Activated T-cell treated with anti-CD3 and anti-CD28 coated beads for 4 hours (primary cell): Measurements from ENCODE around the gene TBC1D24.
"Not testable (repeated sequence)": the region's sequence is repeated elsewhere in the genome, so short reads cannot be mapped to it uniquely, and the experiment has no call there.

Experiments used
- DNase-seq: peaks from one replicate; pipeline ENCODE4 v3.0.0-alpha.2; 2020

TBC1D24 gene

DNA sequence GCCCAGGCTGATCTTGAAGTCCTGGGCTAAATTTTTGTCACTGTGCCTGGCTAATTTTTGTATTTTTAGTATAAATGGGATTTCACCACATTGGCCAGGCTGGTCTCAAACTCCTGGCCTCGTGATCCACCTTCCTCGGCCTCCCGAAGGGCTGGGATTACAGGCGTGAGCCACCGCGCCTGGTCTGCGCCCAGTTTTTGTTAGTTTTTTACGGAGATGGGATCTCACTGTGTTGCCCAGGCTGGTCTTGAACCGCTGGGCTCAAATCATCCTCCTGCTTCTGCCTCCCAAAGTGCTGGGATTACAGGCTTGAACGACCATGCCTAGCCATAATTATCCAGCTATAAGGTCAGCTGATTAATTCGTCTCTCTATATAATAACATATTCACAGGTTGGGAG is 59.0 kb downstream of the TBC1D24 start:
- no peak for DNase-seq

- DNase-seq: not testable (repeated sequence)
Observed at GRCh38 chr16:2534335-2534734, 59.4 kb downstream of the TBC1D24 start.

- DNase-seq: no peak
Observed at GRCh38 chr16:2535625-2536013, 60.7 kb downstream of the TBC1D24 start.

GRCh38 chr16:2537451-2538379 is 62.8 kb downstream of the TBC1D24 start, which contains the start of gene PDPK1:
Gene PDPK1, plus strand, starts transcription at chr16:2538021. Its CDS starts 92 bp downstream, at chr16:2538113.
- peak; percentile 86 for DNase-seq

GRCh38 chr16:2539192-2539844 is 64.4 kb downstream of the TBC1D24 start:
- DNase-seq: not testable (repeated sequence)

DNA sequence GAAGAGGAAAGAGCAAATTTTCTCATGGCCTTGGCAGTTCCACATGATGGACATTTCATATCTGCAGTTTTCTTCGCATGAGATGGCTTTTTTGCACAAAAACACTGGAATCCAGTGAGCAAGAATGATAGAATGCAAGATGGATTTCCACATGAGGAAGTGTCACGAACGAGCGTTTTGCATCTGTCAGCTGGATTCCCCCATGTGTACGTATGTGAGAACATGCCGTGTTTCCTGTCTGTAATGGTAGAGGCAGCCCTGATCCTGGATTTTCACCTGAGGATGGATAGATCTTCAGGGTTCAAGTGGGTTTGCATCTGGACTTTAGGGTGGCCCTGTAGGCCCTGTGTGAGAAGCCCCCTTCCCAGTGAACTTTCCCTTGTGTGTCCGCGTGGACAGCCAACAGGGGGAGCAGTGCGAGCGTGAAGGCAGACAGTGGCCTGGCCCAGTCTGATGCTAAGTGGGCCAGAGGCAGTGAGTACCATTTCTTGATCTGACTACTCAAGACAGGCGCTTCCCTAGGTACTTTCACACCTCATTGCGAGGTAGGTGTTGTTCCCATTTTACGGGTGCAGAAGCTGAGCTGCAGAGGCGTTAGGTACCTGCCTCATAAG is 65.0 kb downstream of the TBC1D24 start:
- not testable (repeated sequence) for DNase-seq

- DNase-seq: not testable (repeated sequence)
Observed at GRCh38 chr16:2540912-2541311, 66.0 kb downstream of the TBC1D24 start.

- DNase-seq: not testable (repeated sequence)
Observed at GRCh38 chr16:2541409-2541808, 66.5 kb downstream of the TBC1D24 start.

GRCh38 chr16:2543771-2544170 is 68.8 kb downstream of the TBC1D24 start:
- not testable (repeated sequence) for DNase-seq

- not testable (repeated sequence) for DNase-seq
Observed at GRCh38 chr16:2550283-2550878, 75.5 kb downstream of the TBC1D24 start.

- DNase-seq: not testable (repeated sequence)
Observed at GRCh38 chr16:2551420-2551889, 76.5 kb downstream of the TBC1D24 start.

GRCh38 chr16:2554709-2555425 is 79.9 kb downstream of the TBC1D24 start:
- DNase-seq: not testable (repeated sequence)
